ENCODE data around the gene EIF5A2.

Gene EIF5A2

DNA sequence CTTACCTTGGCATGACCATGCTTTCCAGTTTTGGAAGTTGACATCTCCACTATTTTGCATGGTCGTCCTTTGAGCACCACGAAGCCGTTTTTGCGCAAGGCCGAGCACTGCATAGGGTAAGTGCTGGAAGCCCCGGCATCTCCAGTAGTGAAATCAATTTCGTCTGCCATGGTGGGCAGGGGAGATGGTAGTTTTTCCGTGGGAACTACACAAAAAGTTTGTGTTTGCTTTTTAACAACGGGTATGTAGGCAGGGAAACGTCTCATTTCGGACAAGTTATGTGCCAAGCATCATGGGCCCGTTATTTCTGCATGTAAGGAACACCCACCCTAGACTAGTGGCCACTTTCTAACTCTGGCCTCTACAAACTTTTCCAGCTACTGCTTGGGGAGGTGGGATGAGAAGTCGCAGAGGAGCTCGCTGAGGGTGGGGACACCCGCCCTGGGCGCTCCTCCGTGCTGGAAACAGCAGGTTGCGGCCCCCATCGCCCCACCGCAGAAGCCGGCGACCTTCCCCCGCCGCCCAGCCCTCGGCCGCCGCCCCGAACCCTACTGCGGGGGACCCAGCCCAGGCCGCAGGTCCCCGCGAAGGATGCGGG lies 701 bp downstream of the EIF5A2 start:
- Histone ChIP-seq H3K27ac (replicated peaks; ENCODE audit: low read length) (no peak overlapping the region), H3K4me3 (ENCODE audit: low read length in 2 of 2) (peak overlapping the region; percentile 50 to 90), H4K91ac (ENCODE audit: low read depth, low read length, poor library complexity) (no peak overlapping the region), H3K36me3 (replicated peaks in 1 of 2; ENCODE audit: control insufficient read depth in 2 of 2, insufficient read depth in 2 of 2, low read length in 2 of 2) (no peaks in the 10 kb centered on the region), H3K4me1 (ENCODE audit: control insufficient read depth in 2 of 2, insufficient read depth in 1 of 2, low read depth in 1 of 2, low read length in 2 of 2) (peaks cover 2% of the 10 kb centered on the region in 2 donors), H2BK5ac (ENCODE audit: low read length) (no peak overlapping the region), H2BK120ac (ENCODE audit: low read depth, low read length) (no peak overlapping the region), H3K27me3 (ENCODE audit: control insufficient read depth in 3 of 3, insufficient read depth in 3 of 3, low read depth in 1 of 3, low read length in 3 of 3) (peaks cover 0 to 2% (median 0%) of the 10 kb centered on the region in 3 experiments), H2BK12ac (ENCODE audit: low read length) (no peak overlapping the region), H2AK5ac (ENCODE audit: low read depth, low read length) (no peak overlapping the region), H3K14ac (ENCODE audit: low read length) (no peak overlapping the region), H2BK15ac (ENCODE audit: low read length) (no peak overlapping the region), H3K9ac (ENCODE audit: low read depth, low read length, poor library complexity) (peak overlapping the region; percentile 90), H3K23ac (ENCODE audit: low read depth, low read length, poor library complexity) (peak overlapping the region; percentile 43), H3K79me1 (ENCODE audit: low read depth, low read length) (no peaks in the 10 kb centered on the region), H4K8ac (ENCODE audit: low read depth, low read length) (peak overlapping the region; percentile 43), H3K4me2 (ENCODE audit: insufficient read depth, low read length, poor library complexity, severe bottlenecking) (peak overlapping the region; percentile 65), H3K18ac (ENCODE audit: low read length) (peak overlapping the region; percentile 96), H2AFZ (ENCODE audit: low read length) (peak overlapping the region; percentile 96), H3K4ac (ENCODE audit: low read length) (no peak overlapping the region), H3K9me3 (replicated peaks in 1 of 2; ENCODE audit: control insufficient read depth in 2 of 2, insufficient read depth in 1 of 2, low read depth in 1 of 2, low read length in 2 of 2) (peaks cover 3 to 15% of the 10 kb centered on the region in 2 donors)
- no peak for DNase-seq (ENCODE audit: low spot score)
- no CpG with 5 or more reads among the region's 33 CpGs for WGBS, 2 donors (ENCODE audit: extremely low coverage in 2 of 2, insufficient read length in 2 of 2, insufficient replicate concordance in 1 of 2)

GRCh38 chr3:170905862-170906261 lies 2.6 kb downstream of the EIF5A2 start:
- no peak overlapping the region for H2AFZ ChIP-seq (ENCODE audit: low read length)
- H3K18ac ChIP-seq (ENCODE audit: low read length): no peak overlapping the region
- no peak overlapping the region for H3K4me3 ChIP-seq (ENCODE audit: low read length in 2 of 2)
- peaks cover 3 to 13% of the 10 kb centered on the region in 2 donors for H3K9me3 ChIP-seq (replicated peaks in 1 of 2; ENCODE audit: control insufficient read depth in 2 of 2, insufficient read depth in 1 of 2, low read depth in 1 of 2, low read length in 2 of 2)
- H3K14ac ChIP-seq (ENCODE audit: low read length): no peak overlapping the region
- H2BK15ac ChIP-seq (ENCODE audit: low read length): no peak overlapping the region
- H4K8ac ChIP-seq (ENCODE audit: low read depth, low read length): no peak overlapping the region
- H3K79me1 ChIP-seq (ENCODE audit: low read depth, low read length): no peaks in the 10 kb centered on the region
- WGBS, 2 donors (ENCODE audit: extremely low coverage in 2 of 2, insufficient read length in 2 of 2, insufficient replicate concordance in 1 of 2): no CpG with 5 or more reads among the region's 2 CpGs
- H2AK5ac ChIP-seq (ENCODE audit: low read depth, low read length): no peak overlapping the region
- H3K36me3 ChIP-seq (replicated peaks in 1 of 2; ENCODE audit: control insufficient read depth in 2 of 2, insufficient read depth in 2 of 2, low read length in 2 of 2): no peaks in the 10 kb centered on the region
- no peak overlapping the region for H4K91ac ChIP-seq (ENCODE audit: low read depth, low read length, poor library complexity)
- no peak for DNase-seq (ENCODE audit: low spot score)
- H2BK12ac ChIP-seq (ENCODE audit: low read length): no peak overlapping the region
- peaks cover 2% of the 10 kb centered on the region in 2 donors for H3K4me1 ChIP-seq (ENCODE audit: control insufficient read depth in 2 of 2, insufficient read depth in 1 of 2, low read depth in 1 of 2, low read length in 2 of 2)
- H3K27ac ChIP-seq (replicated peaks; ENCODE audit: low read length): no peak overlapping the region
- H3K4ac ChIP-seq (ENCODE audit: low read length): no peak overlapping the region
- H3K4me2 ChIP-seq (ENCODE audit: insufficient read depth, low read length, poor library complexity, severe bottlenecking): no peak overlapping the region
- H3K27me3 ChIP-seq (ENCODE audit: control insufficient read depth in 3 of 3, insufficient read depth in 3 of 3, low read depth in 1 of 3, low read length in 3 of 3): peaks cover 0 to 2% (median 0%) of the 10 kb centered on the region in 3 experiments
- no peak overlapping the region for H2BK120ac ChIP-seq (ENCODE audit: low read depth, low read length)
- no peak overlapping the region for H3K23ac ChIP-seq (ENCODE audit: low read depth, low read length, poor library complexity)
- no peak overlapping the region for H3K9ac ChIP-seq (ENCODE audit: low read depth, low read length, poor library complexity)
- H2BK5ac ChIP-seq (ENCODE audit: low read length): no peak overlapping the region

DNA sequence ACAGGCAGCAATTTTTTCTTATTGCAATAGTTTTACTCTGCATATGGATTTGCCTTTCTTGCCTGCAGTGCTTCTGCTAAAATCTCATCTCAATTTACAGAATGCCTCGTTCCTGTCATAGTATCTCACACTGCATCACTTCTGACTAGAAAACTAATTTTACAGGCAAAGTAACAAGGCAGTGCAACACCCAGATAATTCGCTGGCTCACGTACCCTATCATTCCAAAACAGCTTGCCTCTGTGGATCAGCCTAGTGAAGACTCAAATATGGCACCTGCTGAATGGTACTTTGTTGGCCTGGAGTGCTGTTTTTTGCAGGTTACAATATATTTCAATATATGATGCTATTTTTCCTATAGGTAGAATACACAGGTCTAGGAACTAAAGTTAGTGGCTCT lies 5.3 kb downstream of the EIF5A2 start:
- no peak overlapping the region for H2AK5ac ChIP-seq (ENCODE audit: low read depth, low read length)
- H3K4me1 ChIP-seq (ENCODE audit: control insufficient read depth in 2 of 2, insufficient read depth in 1 of 2, low read depth in 1 of 2, low read length in 2 of 2): peaks cover 2% of the 10 kb centered on the region in 2 donors

DNA sequence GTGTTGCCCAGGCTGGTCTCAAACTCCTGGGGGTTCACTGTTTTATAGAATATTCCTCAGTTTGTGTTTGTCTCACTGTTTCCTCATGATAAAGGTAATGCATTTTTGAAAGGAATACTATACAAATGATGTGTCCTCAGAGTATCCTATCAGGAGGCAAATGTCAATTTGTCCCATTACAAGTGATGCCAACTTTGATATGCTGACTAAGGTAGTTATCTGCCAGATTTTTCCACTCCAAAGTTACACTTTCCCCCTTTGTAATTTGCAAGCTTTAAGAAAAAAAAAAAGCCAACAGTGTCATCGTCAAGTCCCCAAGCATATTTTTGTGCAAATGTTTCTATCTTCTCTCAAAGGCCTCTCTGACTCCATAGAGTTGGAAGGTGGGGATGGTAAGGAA lies 9.0 kb downstream of the EIF5A2 start:
- DNase-seq (ENCODE audit: low spot score): no peak
- Histone ChIP-seq H3K27me3 (ENCODE audit: control insufficient read depth in 3 of 3, insufficient read depth in 3 of 3, low read depth in 1 of 3, low read length in 3 of 3) (no peaks in the 10 kb centered on the region), H3K18ac (ENCODE audit: low read length) (no peak overlapping the region), H2AFZ (ENCODE audit: low read length) (no peak overlapping the region), H4K91ac (ENCODE audit: low read depth, low read length, poor library complexity) (no peak overlapping the region), H3K9me3 (replicated peaks in 1 of 2; ENCODE audit: control insufficient read depth in 2 of 2, insufficient read depth in 1 of 2, low read depth in 1 of 2, low read length in 2 of 2) (peaks cover 0 to 15% of the 10 kb centered on the region in 2 donors), H3K4ac (ENCODE audit: low read length) (no peak overlapping the region), H2BK120ac (ENCODE audit: low read depth, low read length) (no peak overlapping the region), H4K8ac (ENCODE audit: low read depth, low read length) (no peak overlapping the region), H2AK5ac (ENCODE audit: low read depth, low read length) (no peak overlapping the region), H2BK12ac (ENCODE audit: low read length) (no peak overlapping the region), H3K4me1 (ENCODE audit: control insufficient read depth in 2 of 2, insufficient read depth in 1 of 2, low read depth in 1 of 2, low read length in 2 of 2) (no peaks in the 10 kb centered on the region), H3K27ac (replicated peaks; ENCODE audit: low read length) (no peak overlapping the region), H2BK15ac (ENCODE audit: low read length) (no peak overlapping the region), H2BK5ac (ENCODE audit: low read length) (no peak overlapping the region), H3K14ac (ENCODE audit: low read length) (no peak overlapping the region), H3K23ac (ENCODE audit: low read depth, low read length, poor library complexity) (no peak overlapping the region), H3K36me3 (replicated peaks in 1 of 2; ENCODE audit: control insufficient read depth in 2 of 2, insufficient read depth in 2 of 2, low read length in 2 of 2) (no peaks in the 10 kb centered on the region), H3K9ac (ENCODE audit: low read depth, low read length, poor library complexity) (no peak overlapping the region), H3K4me2 (ENCODE audit: insufficient read depth, low read length, poor library complexity, severe bottlenecking) (no peak overlapping the region), H3K4me3 (ENCODE audit: low read length in 2 of 2) (no peak overlapping the region), H3K79me1 (ENCODE audit: low read depth, low read length) (no peaks in the 10 kb centered on the region)
- WGBS, 2 donors (ENCODE audit: extremely low coverage in 2 of 2, insufficient read length in 2 of 2, insufficient replicate concordance in 1 of 2): no CpG with 5 or more reads among the region's 1 CpG

More for the DNA sequence above, 5.3 kb downstream of the EIF5A2 start:
- Histone ChIP-seq H3K79me1 (ENCODE audit: low read depth, low read length) (no peaks in the 10 kb centered on the region), H3K14ac (ENCODE audit: low read length) (no peak overlapping the region), H3K18ac (ENCODE audit: low read length) (no peak overlapping the region), H2AFZ (ENCODE audit: low read length) (no peak overlapping the region), H4K8ac (ENCODE audit: low read depth, low read length) (no peak overlapping the region), H3K4me3 (ENCODE audit: low read length in 2 of 2) (no peak overlapping the region), H4K91ac (ENCODE audit: low read depth, low read length, poor library complexity) (no peak overlapping the region), H3K27me3 (ENCODE audit: control insufficient read depth in 3 of 3, insufficient read depth in 3 of 3, low read depth in 1 of 3, low read length in 3 of 3) (peaks cover 0 to 2% (median 0%) of the 10 kb centered on the region in 3 experiments), H2BK12ac (ENCODE audit: low read length) (no peak overlapping the region), H3K23ac (ENCODE audit: low read depth, low read length, poor library complexity) (no peak overlapping the region), H2BK120ac (ENCODE audit: low read depth, low read length) (no peak overlapping the region), H3K27ac (replicated peaks; ENCODE audit: low read length) (no peak overlapping the region), H3K4ac (ENCODE audit: low read length) (no peak overlapping the region), H3K9ac (ENCODE audit: low read depth, low read length, poor library complexity) (no peak overlapping the region), H2BK5ac (ENCODE audit: low read length) (no peak overlapping the region), H3K36me3 (replicated peaks in 1 of 2; ENCODE audit: control insufficient read depth in 2 of 2, insufficient read depth in 2 of 2, low read length in 2 of 2) (no peaks in the 10 kb centered on the region), H2BK15ac (ENCODE audit: low read length) (no peak overlapping the region), H3K9me3 (replicated peaks in 1 of 2; ENCODE audit: control insufficient read depth in 2 of 2, insufficient read depth in 1 of 2, low read depth in 1 of 2, low read length in 2 of 2) (no peaks in the 10 kb centered on the region), H3K4me2 (ENCODE audit: insufficient read depth, low read length, poor library complexity, severe bottlenecking) (no peak overlapping the region)
- no peak for DNase-seq (ENCODE audit: low spot score)
- no CpG with 5 or more reads among the region's 3 CpGs for WGBS, 2 donors (ENCODE audit: extremely low coverage in 2 of 2, insufficient read length in 2 of 2, insufficient replicate concordance in 1 of 2)

Measured in neuronal stem cell (in vitro differentiated cells).